B cell (primary cell): ENCODE measurements around the gene VEGFB. TPM values are rescaled to one million over a fixed set of nuclear protein-coding genes. Genes with fewer than 3 reads are reported as not detected.

ENCODE experiments used
- ATAC-seq: fragments of 200-7000 bp; cut with Tn5 transposase; one replicate; pipeline ENCODE4 v1.10.0; 2021; ENCODE audit warnings: low read depth, mild to moderate bottlenecking, moderate number of reproducible peaks, moderate library complexity
- CTCF ChIA-PET: fragments of 350-600 bp; sonication (Branson Sonifier 250); formaldehyde crosslinking; loops from one replicate; lab custom pipeline; 2021; ENCODE audit warnings: antibody characterized with exemption, inconsistent platforms; lab: Charles Lee
- POLR2A ChIA-PET: fragments of 350-600 bp; sonication (Branson Sonifier 250); formaldehyde crosslinking; loops from one replicate; lab custom pipeline; 2021; ENCODE audit warnings: antibody characterized with exemption; lab: Charles Lee
- DNase-seq: peaks from one replicate; pipeline ENCODE4 v3.0.0; 2013
- H2AFZ ChIP-seq: 2 replicates; pipeline ENCODE4 v1.6.1; 2012; ENCODE audit warnings: mild to moderate bottlenecking, low read depth, low read length; ENCODE audit not compliant: insufficient read depth, poor library complexity, severe bottlenecking
- H3K27ac ChIP-seq, 2 donors: 1 replicate in 1 of 2; 2 replicates in 1 of 2; pipeline ENCODE4 v1.5.1; 2012 to 2013; ENCODE audit warnings: low read length in 2 of 2, mild to moderate bottlenecking in 2 of 2, moderate library complexity in 1 of 2
- H3K27me3 ChIP-seq, 4 experiments: fragments of 200-600 bp in 1 of 4; sonication (generic) in 1 of 4; replicated peaks in 1 of 4; 1 replicate in 2 of 4; 2 replicates in 2 of 4; pipeline versions ENCODE4 v1.6.1 to v1.7.0; 2013 to 2016; ENCODE audit warnings: low read length in 3 of 4, mild to moderate bottlenecking in 2 of 4, mixed read lengths in 1 of 4, moderate library complexity in 1 of 4; ENCODE audit not compliant: insufficient read depth in 4 of 4, control insufficient read depth in 3 of 4; ENCODE audit errors: control extremely low read depth in 1 of 4
- H3K36me3 ChIP-seq, 2 experiments: replicated peaks in 1 of 2; 1 replicate in 1 of 2; 2 replicates in 1 of 2; pipeline versions ENCODE4 v1.6.1 to v1.7.1; 2013; ENCODE audit warnings: low read length in 1 of 2; ENCODE audit not compliant: insufficient read depth in 2 of 2, control insufficient read depth in 1 of 2; ENCODE audit errors: control extremely low read depth in 1 of 2, extremely low read depth in 1 of 2
- H3K4me1 ChIP-seq, 2 donors: fragments of 200-600 bp in 1 of 2; sonication (generic) in 1 of 2; 1 replicate in 1 of 2; 2 replicates in 1 of 2; pipeline versions ENCODE4 v1.5.1 to v1.6.1; 2013 to 2017; ENCODE audit warnings: low read length in 2 of 2; ENCODE audit not compliant: control insufficient read depth in 2 of 2, insufficient read depth in 2 of 2
- H3K4me2 ChIP-seq: replicated peaks from 2 replicates; pipeline ENCODE3; 2012; ENCODE audit warnings: mild to moderate bottlenecking, low read depth, low read length; ENCODE audit not compliant: poor library complexity, severe bottlenecking
- H3K4me3 ChIP-seq, 5 experiments: fragments of 200-600 bp in 1 of 5; sonication (generic) in 1 of 5; 1 replicate in 3 of 5; 2 replicates in 2 of 5; pipeline versions ENCODE4 v1.5.1 to v1.7.0; 2011 to 2016; ENCODE audit warnings: low read length in 4 of 5, mild to moderate bottlenecking in 4 of 5, low read depth in 2 of 5, control low read depth in 1 of 5, moderate library complexity in 1 of 5; ENCODE audit not compliant: insufficient read depth in 1 of 5; ENCODE audit errors: control extremely low read depth in 1 of 5, extremely low read depth in 1 of 5
- H3K79me2 ChIP-seq: fragments of 200-600 bp; sonication (generic); one replicate; pipeline ENCODE4 v1.6.0; 2016; ENCODE audit warnings: low read length; ENCODE audit not compliant: control insufficient read depth, insufficient read depth
- H3K9ac ChIP-seq: fragments of 200-600 bp; sonication (generic); 2 replicates; pipeline ENCODE4 v1.6.1; 2017; ENCODE audit warnings: mild to moderate bottlenecking, low read length, moderate library complexity
- H3K9me3 ChIP-seq, 3 donors: one replicate each; pipeline versions ENCODE4 v1.6.1 to v1.7.1; 2013; ENCODE audit warnings: low read length in 2 of 3; ENCODE audit not compliant: control insufficient read depth in 2 of 3, insufficient read depth in 1 of 3; ENCODE audit errors: control extremely low read depth in 1 of 3
- H4K20me1 ChIP-seq: 2 replicates; pipeline ENCODE4 v1.6.0; 2012; ENCODE audit warnings: mild to moderate bottlenecking, low read length; ENCODE audit not compliant: insufficient read depth, control insufficient read depth, poor library complexity, severe bottlenecking
- H3K27ac Mint-ChIP-seq: one replicate; pipeline ENCODE4 v1.8.0; 2021; ENCODE audit warnings: mixed read lengths
- H3K27me3 Mint-ChIP-seq: one replicate; pipeline ENCODE4 v1.8.0; 2021; ENCODE audit warnings: mixed read lengths
- H3K4me1 Mint-ChIP-seq: one replicate; pipeline ENCODE4 v1.8.0; 2021; ENCODE audit warnings: mixed read lengths
- H3K4me3 Mint-ChIP-seq: one replicate; pipeline ENCODE4 v1.8.0; 2021; ENCODE audit warnings: mixed read lengths
- H3K9me3 Mint-ChIP-seq: one replicate; pipeline ENCODE4 v1.8.0; 2022; ENCODE audit warnings: mixed read lengths; ENCODE audit not compliant: insufficient read depth
- CTCF ChIP-seq: fragments of 200-600 bp; IDR thresholded peaks from one replicate; pipeline ENCODE4 v1.8.0; 2022; ENCODE audit warnings: antibody characterized with exemption, mild to moderate bottlenecking
- EZH2 ChIP-seq: IDR thresholded peaks from 2 replicates; pipeline ENCODE4 v1.6.1; 2012; ENCODE audit warnings: borderline replicate concordance, low read depth, mild to moderate bottlenecking, moderate library complexity, low read length; ENCODE audit not compliant: insufficient read depth, poor library complexity, severe bottlenecking
- WGBS: methylation state at CpG from one replicate; pipeline ENCODE4 v1.1.5; 2013; ENCODE audit warnings: missing lambda C conversion rate; ENCODE audit not compliant: insufficient coverage; 5-methylcytosine and 5-hydroxymethylcytosine counted together
- intact Hi-C: fragments of 100-400 bp; cut with micrococcal nuclease; formaldehyde crosslinking; loops from one replicate; pipeline ENCODE4 v1.10.0; 2022
- polyA plus RNA-seq: library from polyadenylated mRNA; depleted of rRNA; stranded (reverse); fragments of >200 nt; gene quantifications from 2 replicates; pipeline ENCODE4 v1.2.3, GENCODE V29; 2012
- total RNA-seq, 2 donors: library from RNA; stranded (reverse); fragments of 120-200 nt in 1 of 2; gene quantifications; 1 replicate in 1 of 2; 2 replicates in 1 of 2; pipeline versions ENCODE4 v1.2.3 to v1.2.4, GENCODE V29; 2013 to 2022

Gene VEGFB
- total and polyA plus RNA-seq, 2 donors (not counting 1 experiment from before 2014, with no cell fraction given) = 56.4 to 152 TPM

DNA sequence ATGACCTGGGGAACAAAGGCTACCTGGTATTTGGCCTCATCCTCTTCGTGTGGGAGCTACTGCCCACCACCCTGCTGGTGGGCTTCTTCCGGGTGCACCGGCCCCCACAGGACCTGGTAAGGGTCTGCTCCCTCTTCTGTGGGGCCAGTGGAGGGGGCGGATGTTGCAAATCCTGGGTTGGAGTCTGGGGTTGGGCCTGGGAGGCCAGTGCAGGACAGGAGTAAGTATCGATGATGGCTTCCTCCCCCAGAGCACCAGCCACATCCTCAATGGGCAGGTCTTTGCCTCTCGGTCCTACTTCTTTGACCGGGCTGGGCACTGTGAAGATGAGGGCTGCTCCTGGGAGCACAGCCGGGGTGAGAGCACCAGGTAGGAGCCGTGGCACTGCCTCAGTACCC is 54.0 kb downstream of the VEGFB start:
- peaks cover 23% of the 10 kb centered on the region for H3K4me1 Mint-ChIP-seq
- DNase-seq (no peak), ATAC-seq (no peak)
- H3K79me2 ChIP-seq = peaks cover 21% of the 10 kb centered on the region
- H4K20me1 ChIP-seq = peaks cover 32% of the 10 kb centered on the region
- no peak overlapping the region for H3K4me3 Mint-ChIP-seq
- no peak overlapping the region for H3K27ac Mint-ChIP-seq
- peaks cover 0 to 25% (median 15%) of the 10 kb centered on the region in 4 experiments for H3K27me3 ChIP-seq
- POLR2A ChIA-PET = no interaction called here
- H3K9me3 ChIP-seq = peaks cover 0 to 11% (median 0%) of the 10 kb centered on the region in 3 donors
- 90% methylated on average over 8 of the region's 9 CpGs for WGBS
- H3K9me3 Mint-ChIP-seq = no peaks in the 10 kb centered on the region
- H3K4me2 ChIP-seq = no peak overlapping the region
- no peaks in the 10 kb centered on the region for H3K36me3 ChIP-seq
- CTCF ChIA-PET = interaction anchor here (2.1 to 6.8 kb wide), 3 partner anchors 14 to 84 kb away, joined by 5 to 47 read pairs (median 8); partner anchors contain the start of gene CATSPERZ
- intact Hi-C loops = no loop called here
- no peak overlapping the region for H3K27ac ChIP-seq
- no peak overlapping the region for H3K4me3 ChIP-seq
- peaks cover 26 to 34% of the 10 kb centered on the region in 2 donors for H3K4me1 ChIP-seq
- peaks cover 13% of the 10 kb centered on the region for H3K27me3 Mint-ChIP-seq
- TF ChIP-seq CTCF (no peak), EZH2 (no peak)
- H2AFZ ChIP-seq = no peak overlapping the region
- no peak overlapping the region for H3K9ac ChIP-seq

Other genes with a start within 250 kb of the VEGFB start
- gene OTUB1, start 248.1 kb upstream of the VEGFB start, total RNA-seq = 71.0 and 78.2 TPM in 2 replicates
- gene OTUB1, start 248.1 kb upstream of the VEGFB start, polyA plus RNA-seq = 93.4 and 119 TPM in 2 replicates
- not detected in 2 replicates for gene FLRT1, start 198.7 kb upstream of the VEGFB start, total RNA-seq
- gene FLRT1, start 198.7 kb upstream of the VEGFB start, polyA plus RNA-seq = not detected in 2 replicates
- gene MACROD1, start 68.5 kb upstream of the VEGFB start, total RNA-seq = 6.8 and 8.6 TPM in 2 replicates
- gene MACROD1, start 68.5 kb upstream of the VEGFB start, polyA plus RNA-seq = 2.7 and 3.6 TPM in 2 replicates
- 78.7 and 87.8 TPM in 2 replicates for gene STIP1, start 48.4 kb upstream of the VEGFB start, total RNA-seq
- gene STIP1, start 48.4 kb upstream of the VEGFB start, polyA plus RNA-seq = 42.1 and 49.8 TPM in 2 replicates
- gene FERMT3, start 27.9 kb upstream of the VEGFB start, total RNA-seq = 96.2 and 106 TPM in 2 replicates
- gene FERMT3, start 27.9 kb upstream of the VEGFB start, polyA plus RNA-seq = 152 and 170 TPM in 2 replicates
- gene TRPT1, start 8.4 kb upstream of the VEGFB start, total RNA-seq = 59.6 and 62.0 TPM in 2 replicates
- gene TRPT1, start 8.4 kb upstream of the VEGFB start, polyA plus RNA-seq = 112 and 145 TPM in 2 replicates
- 97.2 and 104 TPM in 2 replicates for gene NUDT22, start 8.3 kb upstream of the VEGFB start, total RNA-seq
- 109 and 139 TPM in 2 replicates for gene NUDT22, start 8.3 kb upstream of the VEGFB start, polyA plus RNA-seq
- gene DNAJC4, start 4.0 kb upstream of the VEGFB start, total RNA-seq = 65.9 and 74.4 TPM in 2 replicates
- 93.1 and 105 TPM in 2 replicates for gene DNAJC4, start 4.0 kb upstream of the VEGFB start, polyA plus RNA-seq
- gene FKBP2, start 6.5 kb downstream of the VEGFB start, total RNA-seq = 23.7 and 25.7 TPM in 2 replicates
- 38.2 and 56.5 TPM in 2 replicates for gene FKBP2, start 6.5 kb downstream of the VEGFB start, polyA plus RNA-seq
- 39.2 and 41.2 TPM in 2 replicates for gene PPP1R14B, start 12.4 kb downstream of the VEGFB start, total RNA-seq
- gene PPP1R14B, start 12.4 kb downstream of the VEGFB start, polyA plus RNA-seq = 35.9 and 51.0 TPM in 2 replicates
- gene PLCB3, start 16.9 kb downstream of the VEGFB start, total RNA-seq = 7.6 and 8.1 TPM in 2 replicates
- 2.7 and 3.0 TPM in 2 replicates for gene PLCB3, start 16.9 kb downstream of the VEGFB start, polyA plus RNA-seq
- 24.0 and 25.0 TPM in 2 replicates for gene BAD, start 50.1 kb downstream of the VEGFB start, total RNA-seq
- gene BAD, start 50.1 kb downstream of the VEGFB start, polyA plus RNA-seq = 22.7 and 39.1 TPM in 2 replicates
- gene GPR137, start 51.3 kb downstream of the VEGFB start, total RNA-seq = 62.5 and 66.1 TPM in 2 replicates
- 49.9 and 58.8 TPM in 2 replicates for gene GPR137, start 51.3 kb downstream of the VEGFB start, polyA plus RNA-seq
- 0.32 and 0.39 TPM in 2 replicates for gene KCNK4, start 56.7 kb downstream of the VEGFB start, total RNA-seq
- 0.09 TPM in 1 of 2 replicates, not detected in the other for gene KCNK4, start 56.7 kb downstream of the VEGFB start, polyA plus RNA-seq
- not detected in 2 replicates for gene CATSPERZ, start 65.8 kb downstream of the VEGFB start, total RNA-seq
- gene CATSPERZ, start 65.8 kb downstream of the VEGFB start, polyA plus RNA-seq = 0.39 TPM in 1 of 2 replicates, not detected in the other
- gene ESRRA, start 70.9 kb downstream of the VEGFB start, total RNA-seq = 39.6 and 43.1 TPM in 2 replicates
- gene ESRRA, start 70.9 kb downstream of the VEGFB start, polyA plus RNA-seq = 16.3 and 19.5 TPM in 2 replicates
- gene TRMT112, start 83.0 kb downstream of the VEGFB start, total RNA-seq = 133 and 143 TPM in 2 replicates
- 203 and 231 TPM in 2 replicates for gene TRMT112, start 83.0 kb downstream of the VEGFB start, polyA plus RNA-seq
- gene PRDX5, start 83.5 kb downstream of the VEGFB start, total RNA-seq = 50.4 and 56.3 TPM in 2 replicates
- gene PRDX5, start 83.5 kb downstream of the VEGFB start, polyA plus RNA-seq = 95.5 and 96.9 TPM in 2 replicates
- 172 and 180 TPM in 2 replicates for gene CCDC88B, start 105.6 kb downstream of the VEGFB start, total RNA-seq
- 208 and 230 TPM in 2 replicates for gene CCDC88B, start 105.6 kb downstream of the VEGFB start, polyA plus RNA-seq
- 22.6 and 24.2 TPM in 2 replicates for gene RPS6KA4, start 124.6 kb downstream of the VEGFB start, total RNA-seq
- gene RPS6KA4, start 124.6 kb downstream of the VEGFB start, polyA plus RNA-seq = 30.4 and 32.5 TPM in 2 replicates